Osteocyte (in vitro differentiated cells): ENCODE results near the gene WNT7B. TPM values are rescaled to one million over a fixed set of nuclear protein-coding genes. Genes with fewer than 3 reads are reported as not detected.

Experiments
- DNase-seq: peaks from one replicate; pipeline ENCODE4 v3.0.0; 2021; ENCODE audit warnings: mixed read lengths; ENCODE audit not compliant: unreplicated experiment; ENCODE audit errors: extremely low spot score
- H3K27ac Mint-ChIP-seq: one replicate; pipeline ENCODE4 v1.8.0; 2021; ENCODE audit warnings: mild to moderate bottlenecking, mixed read lengths; ENCODE audit not compliant: unreplicated experiment
- H3K27me3 Mint-ChIP-seq: one replicate; pipeline ENCODE4 v1.8.0; 2021; ENCODE audit warnings: mixed read lengths; ENCODE audit not compliant: unreplicated experiment
- H3K36me3 Mint-ChIP-seq: one replicate; pipeline ENCODE4 v1.8.0; 2021; ENCODE audit warnings: mixed read lengths; ENCODE audit not compliant: unreplicated experiment
- H3K4me1 Mint-ChIP-seq: one replicate; pipeline ENCODE4 v1.8.0; 2021; ENCODE audit warnings: mixed read lengths; ENCODE audit not compliant: unreplicated experiment
- H3K4me3 Mint-ChIP-seq: one replicate; pipeline ENCODE4 v1.8.0; 2021; ENCODE audit warnings: mild to moderate bottlenecking, moderate library complexity, mixed read lengths; ENCODE audit not compliant: unreplicated experiment
- H3K9me3 Mint-ChIP-seq: one replicate; pipeline ENCODE4 v1.8.0; 2021; ENCODE audit warnings: mixed read lengths; ENCODE audit not compliant: unreplicated experiment
- total RNA-seq: library from RNA; stranded (reverse); gene quantifications from 2 replicates; pipeline ENCODE4 v1.2.1, GENCODE V29; 2021
- TF ChIP-seq, protein P1 (sequence below): fragments of 200-600 bp; sonication (generic); IDR thresholded peaks from 2 replicates; pipeline ENCODE4 v1.5.0; 2021; ENCODE audit warnings: antibody characterized with exemption, mild to moderate bottlenecking, moderate library complexity

The WNT7B gene
- total RNA-seq, 1 donor from 2014 or later: 2.3 TPM

DNA sequence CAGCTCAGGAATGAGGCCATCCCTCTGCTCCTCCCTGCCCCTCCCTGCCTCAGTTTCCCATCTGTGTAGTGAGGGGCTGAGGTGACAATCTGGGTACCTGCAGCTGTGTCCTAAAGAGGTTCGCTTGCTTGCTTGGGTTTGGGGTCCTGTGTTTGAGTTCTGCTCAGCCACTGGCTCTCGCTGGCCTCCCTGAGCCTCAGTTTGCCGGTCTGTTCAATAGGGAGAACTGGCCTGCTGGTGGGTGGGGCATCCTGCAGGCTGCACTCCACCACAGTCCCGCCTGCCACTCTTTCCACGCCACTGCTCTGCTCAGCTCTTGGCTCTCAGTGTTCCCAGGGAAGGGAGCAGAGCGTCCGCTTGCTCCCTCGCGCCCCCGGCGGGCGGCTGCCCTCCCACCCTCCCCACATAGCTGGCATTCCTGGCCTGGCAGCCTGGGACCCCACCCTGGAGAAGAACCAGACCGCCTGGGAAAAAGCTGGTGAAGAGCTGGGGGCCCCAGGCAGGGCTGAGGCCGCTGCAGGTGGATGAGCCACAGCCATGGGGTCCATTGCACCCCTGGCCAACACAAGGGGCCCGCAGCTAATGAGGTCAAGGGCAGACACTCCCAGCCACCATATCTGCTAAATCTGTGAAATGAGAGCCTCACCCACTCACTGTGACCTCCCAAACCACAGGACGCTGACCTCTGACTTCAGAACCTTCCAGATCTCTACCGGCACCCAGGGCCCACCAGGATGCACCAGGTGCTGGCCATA, 15.1 kb downstream of the WNT7B start:
- Mint-ChIP-seq H3K4me1 (peaks cover 22% of the 10 kb centered on the region), H3K36me3 (no peaks in the 10 kb centered on the region), H3K4me3 (no peak overlapping the region), H3K9me3 (no peaks in the 10 kb centered on the region), H3K27me3 (no peaks in the 10 kb centered on the region), H3K27ac (no peak overlapping the region)
- DNase-seq: no peak
- TF ChIP-seq, protein P1, sequence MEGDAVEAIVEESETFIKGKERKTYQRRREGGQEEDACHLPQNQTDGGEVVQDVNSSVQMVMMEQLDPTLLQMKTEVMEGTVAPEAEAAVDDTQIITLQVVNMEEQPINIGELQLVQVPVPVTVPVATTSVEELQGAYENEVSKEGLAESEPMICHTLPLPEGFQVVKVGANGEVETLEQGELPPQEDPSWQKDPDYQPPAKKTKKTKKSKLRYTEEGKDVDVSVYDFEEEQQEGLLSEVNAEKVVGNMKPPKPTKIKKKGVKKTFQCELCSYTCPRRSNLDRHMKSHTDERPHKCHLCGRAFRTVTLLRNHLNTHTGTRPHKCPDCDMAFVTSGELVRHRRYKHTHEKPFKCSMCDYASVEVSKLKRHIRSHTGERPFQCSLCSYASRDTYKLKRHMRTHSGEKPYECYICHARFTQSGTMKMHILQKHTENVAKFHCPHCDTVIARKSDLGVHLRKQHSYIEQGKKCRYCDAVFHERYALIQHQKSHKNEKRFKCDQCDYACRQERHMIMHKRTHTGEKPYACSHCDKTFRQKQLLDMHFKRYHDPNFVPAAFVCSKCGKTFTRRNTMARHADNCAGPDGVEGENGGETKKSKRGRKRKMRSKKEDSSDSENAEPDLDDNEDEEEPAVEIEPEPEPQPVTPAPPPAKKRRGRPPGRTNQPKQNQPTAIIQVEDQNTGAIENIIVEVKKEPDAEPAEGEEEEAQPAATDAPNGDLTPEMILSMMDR: no peak

DNA sequence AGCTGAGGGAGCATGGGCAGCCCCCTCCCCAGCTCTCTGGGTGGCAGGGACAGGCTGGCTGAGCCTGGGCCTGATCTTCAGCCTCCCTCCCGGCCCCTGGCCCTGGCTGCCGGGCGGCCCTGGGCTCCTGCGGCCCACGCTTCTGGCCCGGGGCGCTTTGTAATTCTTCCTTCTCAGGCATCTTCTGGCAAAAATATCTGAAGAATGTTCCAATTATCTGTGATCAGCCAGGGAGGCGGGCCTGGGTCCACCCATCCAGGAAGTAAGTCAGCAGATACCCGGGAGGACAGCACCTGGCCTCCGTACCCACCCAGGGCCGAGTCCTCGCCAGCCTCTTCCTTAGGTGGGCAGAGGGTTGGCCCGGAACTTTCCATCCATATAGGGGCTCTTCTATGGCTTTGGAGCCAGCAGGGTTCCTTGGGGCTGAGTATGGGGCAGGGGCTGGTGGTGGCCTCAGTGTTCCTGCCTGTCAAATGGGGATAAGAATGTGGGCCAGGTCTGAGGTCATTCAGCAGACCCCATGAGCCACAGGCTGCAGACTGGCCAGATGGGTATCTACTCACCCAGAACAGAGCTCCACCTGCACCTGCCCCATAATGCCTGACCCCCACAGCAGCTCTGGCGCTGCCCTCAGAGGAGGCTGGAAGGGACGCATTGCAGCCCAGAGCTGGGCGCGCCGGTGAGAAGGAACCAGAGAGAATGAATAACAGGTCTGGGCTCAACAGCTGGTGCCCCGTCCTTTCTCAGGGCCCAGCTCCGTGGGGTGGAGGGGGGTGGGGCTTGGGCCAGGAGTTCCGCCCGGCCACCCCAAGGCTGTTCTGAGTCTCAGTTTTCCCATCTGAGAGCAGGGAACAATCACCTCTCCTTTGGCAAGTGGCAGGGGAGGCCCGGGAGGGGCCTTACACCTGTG, 16.2 kb downstream of the WNT7B start:
- Mint-ChIP-seq H3K27ac (no peak overlapping the region), H3K4me1 (peaks cover 22% of the 10 kb centered on the region), H3K9me3 (no peaks in the 10 kb centered on the region), H3K36me3 (no peaks in the 10 kb centered on the region), H3K4me3 (no peak overlapping the region), H3K27me3 (no peaks in the 10 kb centered on the region)
- TF ChIP-seq, protein P1: no peak
- DNase-seq: no peak

DNA sequence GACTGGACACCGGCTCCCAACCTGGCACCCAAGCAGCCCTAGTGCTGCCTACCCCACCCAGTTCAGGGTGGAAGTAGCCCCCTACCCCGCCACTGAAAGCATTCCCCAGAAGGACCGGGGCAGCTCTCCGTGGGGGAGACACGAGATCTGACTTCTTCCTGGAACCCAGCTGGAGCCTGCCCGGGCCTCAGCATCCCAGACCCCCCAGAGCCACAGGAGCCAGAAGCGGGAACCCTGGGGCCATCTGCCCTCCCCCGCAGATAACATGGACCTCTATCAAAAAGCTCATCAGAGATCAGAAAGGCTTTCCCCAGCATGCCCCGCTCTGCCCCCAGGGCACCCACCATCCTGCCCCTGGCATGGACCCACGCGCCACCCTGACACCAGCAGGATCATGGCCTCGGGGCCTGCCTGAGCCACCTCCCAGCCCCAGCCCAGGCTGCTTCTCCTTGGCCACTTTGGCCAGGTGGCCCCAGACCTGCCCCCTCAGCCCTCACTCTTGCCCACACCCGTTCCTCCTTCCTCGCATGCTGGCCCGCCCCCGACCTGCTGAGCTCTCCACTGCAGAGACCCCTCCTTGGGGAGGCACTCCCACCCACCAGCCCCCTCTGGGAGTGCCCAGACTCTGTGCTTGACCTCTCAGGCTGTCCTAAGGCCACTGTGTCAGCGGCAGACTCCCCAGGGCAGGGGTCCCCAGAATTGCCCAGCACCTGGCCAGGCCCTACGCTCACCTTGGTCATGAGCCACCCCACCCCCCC, 17.1 kb downstream of the WNT7B start:
- no peak for DNase-seq
- H3K4me3 Mint-ChIP-seq: no peak overlapping the region
- H3K4me1 Mint-ChIP-seq: peaks cover 26% of the 10 kb centered on the region
- TF ChIP-seq, protein P1: no peak
- H3K9me3 Mint-ChIP-seq: no peaks in the 10 kb centered on the region
- H3K27me3 Mint-ChIP-seq: no peaks in the 10 kb centered on the region
- H3K36me3 Mint-ChIP-seq: no peaks in the 10 kb centered on the region
- H3K27ac Mint-ChIP-seq: no peak overlapping the region

DNA sequence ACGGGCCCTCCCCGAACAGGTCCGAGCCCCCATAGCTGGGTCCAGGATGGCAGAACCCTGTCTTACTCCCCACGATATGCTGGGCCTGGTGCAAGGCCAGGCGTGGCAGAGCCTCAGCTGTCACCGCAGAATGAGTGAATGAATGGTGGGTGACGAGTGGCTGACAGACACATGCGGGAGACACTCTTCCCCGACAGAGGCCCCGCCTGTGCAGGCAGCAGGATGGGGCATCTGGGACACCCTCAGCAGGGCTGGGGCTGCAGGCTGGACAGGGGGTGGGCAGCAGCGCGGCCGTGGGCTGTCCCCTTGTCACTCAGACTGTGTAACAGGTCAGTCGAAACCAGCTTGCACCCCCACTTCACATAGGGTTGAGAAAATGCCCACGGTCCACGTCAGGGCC, 18.0 kb downstream of the WNT7B start:
- Mint-ChIP-seq H3K4me1 (peaks cover 29% of the 10 kb centered on the region), H3K36me3 (no peaks in the 10 kb centered on the region), H3K27ac (no peak overlapping the region), H3K4me3 (no peak overlapping the region), H3K27me3 (no peaks in the 10 kb centered on the region), H3K9me3 (no peaks in the 10 kb centered on the region)
- TF ChIP-seq, protein P1: no peak
- DNase-seq: no peak
